Measurements from ENCODE around the gene PACS1.
"Not testable (repeated sequence)": the region's sequence is repeated elsewhere in the genome, so short reads cannot be mapped to it uniquely, and the experiment has no call there.

The PACS1 gene

GRCh38 chr11:66076561-66076960 lies 6.5 kb downstream of the PACS1 start:
- no peak for DNase-seq (ENCODE audit: low read depth)

- DNase-seq (ENCODE audit: low read depth): no peak
These were observed 7.9 kb downstream of the PACS1 start for GRCh38 chr11:66077927-66078326.

GRCh38 chr11:66078949-66079348 lies 8.9 kb downstream of the PACS1 start:
- not testable (repeated sequence) for DNase-seq (ENCODE audit: low read depth)

- DNase-seq (ENCODE audit: low read depth): peak; percentile 56
These were observed 10.2 kb downstream of the PACS1 start for GRCh38 chr11:66080055-66080817.

- DNase-seq (ENCODE audit: low read depth): peak; percentile 46
These were observed 11.4 kb downstream of the PACS1 start for GRCh38 chr11:66081505-66081904.

GRCh38 chr11:66082946-66083698 lies 13.1 kb downstream of the PACS1 start:
- no peak for DNase-seq (ENCODE audit: low read depth)

GRCh38 chr11:66083767-66084166 lies 13.7 kb downstream of the PACS1 start:
- no peak for DNase-seq (ENCODE audit: low read depth)

- no peak for DNase-seq (ENCODE audit: low read depth)
These were observed 14.9 kb downstream of the PACS1 start for GRCh38 chr11:66084821-66085475.

- DNase-seq (ENCODE audit: low read depth): no peak
These were observed 17.3 kb downstream of the PACS1 start for GRCh38 chr11:66087148-66087908.

- no peak for DNase-seq (ENCODE audit: low read depth)
These were observed 19.0 kb downstream of the PACS1 start for GRCh38 chr11:66089067-66089466.

- no peak for DNase-seq (ENCODE audit: low read depth)
These were observed 20.2 kb downstream of the PACS1 start for GRCh38 chr11:66090288-66090687.

GRCh38 chr11:66092125-66092524 lies 22.1 kb downstream of the PACS1 start:
- DNase-seq (ENCODE audit: low read depth): not testable (repeated sequence)

- not testable (repeated sequence) for DNase-seq (ENCODE audit: low read depth)
These were observed 29.7 kb downstream of the PACS1 start for GRCh38 chr11:66099746-66100145.

GRCh38 chr11:66100272-66101065 lies 30.4 kb downstream of the PACS1 start:
- peak; percentile 39 for DNase-seq (ENCODE audit: low read depth)

- DNase-seq (ENCODE audit: low read depth): no peak
These were observed 31.0 kb downstream of the PACS1 start for GRCh38 chr11:66101066-66101464.

GRCh38 chr11:66104057-66104638 lies 34.1 kb downstream of the PACS1 start:
- DNase-seq (ENCODE audit: low read depth): no peak

GRCh38 chr11:66106786-66107599 lies 36.9 kb downstream of the PACS1 start:
- no peak for DNase-seq (ENCODE audit: low read depth)

- no peak for DNase-seq (ENCODE audit: low read depth)
These were observed 37.8 kb downstream of the PACS1 start for GRCh38 chr11:66107600-66108510.

- DNase-seq (ENCODE audit: low read depth): no peak
These were observed 39.2 kb downstream of the PACS1 start for GRCh38 chr11:66109294-66109693.
